Measurements from ENCODE around the gene GABARAPL1.

DNA sequence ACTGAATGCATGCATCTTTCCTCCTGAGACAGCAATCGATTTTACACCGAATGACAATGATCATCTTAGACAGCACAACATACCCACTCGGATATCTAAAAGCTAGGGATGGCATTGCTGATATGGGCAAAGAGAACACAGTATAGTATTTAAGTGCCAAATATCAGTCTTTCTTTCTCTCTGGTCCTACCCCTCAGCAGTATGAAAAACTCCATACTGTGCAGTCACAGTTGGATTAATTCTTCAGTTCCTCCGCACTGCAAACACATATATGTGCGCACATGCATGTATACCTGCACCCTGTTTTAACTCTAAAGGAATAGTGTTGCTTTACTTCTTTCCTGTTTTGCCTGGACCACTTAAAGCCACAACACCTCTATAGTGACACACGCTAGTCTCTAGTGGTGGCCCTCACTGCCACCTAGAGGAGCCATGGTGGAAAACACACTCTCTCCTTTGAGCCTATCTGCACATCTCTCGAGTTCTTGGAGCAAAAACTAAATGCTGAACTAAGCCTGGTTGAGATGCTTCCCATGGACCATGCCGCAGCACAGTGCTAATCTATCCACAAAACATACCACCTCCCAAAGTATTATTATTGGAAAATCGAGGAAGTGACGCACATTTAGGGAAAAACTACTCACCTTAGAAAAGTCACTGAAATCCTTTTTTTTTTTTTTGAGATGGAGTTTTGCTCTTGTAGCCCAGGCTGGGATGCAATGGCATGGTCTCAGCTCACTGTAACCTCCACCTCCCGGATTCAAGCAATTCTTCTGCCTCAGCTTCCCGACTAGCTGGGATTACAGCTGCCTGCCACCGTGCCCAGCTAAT lies 21.9 kb upstream of the GABARAPL1 start:
- TF ChIP-seq, protein P1, sequence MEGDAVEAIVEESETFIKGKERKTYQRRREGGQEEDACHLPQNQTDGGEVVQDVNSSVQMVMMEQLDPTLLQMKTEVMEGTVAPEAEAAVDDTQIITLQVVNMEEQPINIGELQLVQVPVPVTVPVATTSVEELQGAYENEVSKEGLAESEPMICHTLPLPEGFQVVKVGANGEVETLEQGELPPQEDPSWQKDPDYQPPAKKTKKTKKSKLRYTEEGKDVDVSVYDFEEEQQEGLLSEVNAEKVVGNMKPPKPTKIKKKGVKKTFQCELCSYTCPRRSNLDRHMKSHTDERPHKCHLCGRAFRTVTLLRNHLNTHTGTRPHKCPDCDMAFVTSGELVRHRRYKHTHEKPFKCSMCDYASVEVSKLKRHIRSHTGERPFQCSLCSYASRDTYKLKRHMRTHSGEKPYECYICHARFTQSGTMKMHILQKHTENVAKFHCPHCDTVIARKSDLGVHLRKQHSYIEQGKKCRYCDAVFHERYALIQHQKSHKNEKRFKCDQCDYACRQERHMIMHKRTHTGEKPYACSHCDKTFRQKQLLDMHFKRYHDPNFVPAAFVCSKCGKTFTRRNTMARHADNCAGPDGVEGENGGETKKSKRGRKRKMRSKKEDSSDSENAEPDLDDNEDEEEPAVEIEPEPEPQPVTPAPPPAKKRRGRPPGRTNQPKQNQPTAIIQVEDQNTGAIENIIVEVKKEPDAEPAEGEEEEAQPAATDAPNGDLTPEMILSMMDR (IDR thresholded peaks at IDR 0.05), result peak; percentile 69
- TF ChIP-seq, protein P2, sequence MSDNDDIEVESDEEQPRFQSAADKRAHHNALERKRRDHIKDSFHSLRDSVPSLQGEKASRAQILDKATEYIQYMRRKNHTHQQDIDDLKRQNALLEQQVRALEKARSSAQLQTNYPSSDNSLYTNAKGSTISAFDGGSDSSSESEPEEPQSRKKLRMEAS (IDR thresholded peaks at IDR 0.05; ENCODE audit: low read depth), result no peak
- no peak for TF ChIP-seq TEAD4 (IDR thresholded peaks at IDR 0.05; ENCODE audit: borderline replicate concordance, insufficient read depth)
- TF ChIP-seq POLR2AphosphoS5 (IDR thresholded peaks at IDR 0.05; ENCODE audit: low read depth, low read length), result no peak

Measured in SK-N-SH (cell line).